Muscle layer of colon (tissue), 2 donors: ENCODE results near the gene WNT7A.

Experiments
- H3K27ac ChIP-seq: one replicate; pipeline ENCODE4 v1.7.0; 2013; ENCODE audit warnings: low read depth, mild to moderate bottlenecking, low read length, moderate library complexity
- H3K27me3 ChIP-seq, 2 donors: one replicate each; pipeline ENCODE4 v1.7.0; 2013; ENCODE audit warnings: low read length in 2 of 2, mild to moderate bottlenecking in 2 of 2; ENCODE audit not compliant: insufficient read depth in 2 of 2, control insufficient read depth in 1 of 2
- H3K36me3 ChIP-seq: one replicate; pipeline ENCODE4 v1.7.0; 2013; ENCODE audit warnings: mild to moderate bottlenecking, low read length; ENCODE audit not compliant: insufficient read depth
- H3K4me1 ChIP-seq: one replicate; pipeline ENCODE4 v1.7.0; 2013; ENCODE audit warnings: mild to moderate bottlenecking, low read length; ENCODE audit not compliant: insufficient read depth
- H3K4me3 ChIP-seq, 2 donors: one replicate each; pipeline ENCODE4 v1.7.0; 2013; ENCODE audit warnings: low read length in 2 of 2, low read depth in 1 of 2, mild to moderate bottlenecking in 1 of 2, moderate library complexity in 1 of 2
- H3K9ac ChIP-seq: one replicate; pipeline ENCODE4 v1.7.0; 2013; ENCODE audit warnings: low read length
- H3K9me3 ChIP-seq: one replicate; pipeline ENCODE4 v1.7.0; 2013; ENCODE audit warnings: mild to moderate bottlenecking, low read length
- donor health status: abdominal sarcoma.
- donor health status: Adenocarcinoma of cecum.

WNT7A gene

DNA sequence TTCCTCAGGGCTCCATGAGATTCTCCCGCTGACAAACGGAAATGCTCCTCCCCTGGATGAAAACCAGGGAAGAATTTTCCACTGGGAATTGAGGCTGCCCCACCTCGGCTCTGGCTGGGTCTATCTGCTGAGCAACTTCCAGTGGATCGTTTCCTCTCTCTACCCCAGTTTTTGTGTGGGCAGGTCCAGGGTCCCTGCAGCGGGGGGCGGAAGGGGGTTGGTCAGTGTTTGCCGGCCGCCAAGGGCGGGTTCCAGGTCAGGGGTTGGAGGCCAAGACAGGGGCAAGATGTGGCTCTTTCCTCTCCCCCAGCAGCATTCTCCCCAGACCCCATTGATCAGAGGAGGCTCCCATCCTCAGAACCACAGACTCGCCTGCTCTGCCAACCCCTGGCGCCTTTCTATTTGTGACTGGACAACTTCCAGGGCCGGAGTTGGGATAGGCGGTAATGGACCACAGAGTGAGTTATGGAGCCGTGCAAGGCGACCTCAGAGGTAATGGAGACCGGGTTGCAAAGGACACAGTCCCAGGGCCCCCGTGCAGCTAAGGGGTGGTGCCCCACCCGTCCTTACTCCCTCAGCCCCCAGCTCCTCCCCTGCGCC is 92.2 kb downstream of the WNT7A start:
- H3K27me3 ChIP-seq: peaks cover 0 to 9% of the 10 kb centered on the region in 2 donors
- H3K27ac ChIP-seq: no peak overlapping the region
- H3K4me1 ChIP-seq: no peaks in the 10 kb centered on the region
- H3K9me3 ChIP-seq: no peaks in the 10 kb centered on the region
- H3K9ac ChIP-seq: no peak overlapping the region
- no peak overlapping the region for H3K4me3 ChIP-seq
- H3K36me3 ChIP-seq: no peaks in the 10 kb centered on the region

DNA sequence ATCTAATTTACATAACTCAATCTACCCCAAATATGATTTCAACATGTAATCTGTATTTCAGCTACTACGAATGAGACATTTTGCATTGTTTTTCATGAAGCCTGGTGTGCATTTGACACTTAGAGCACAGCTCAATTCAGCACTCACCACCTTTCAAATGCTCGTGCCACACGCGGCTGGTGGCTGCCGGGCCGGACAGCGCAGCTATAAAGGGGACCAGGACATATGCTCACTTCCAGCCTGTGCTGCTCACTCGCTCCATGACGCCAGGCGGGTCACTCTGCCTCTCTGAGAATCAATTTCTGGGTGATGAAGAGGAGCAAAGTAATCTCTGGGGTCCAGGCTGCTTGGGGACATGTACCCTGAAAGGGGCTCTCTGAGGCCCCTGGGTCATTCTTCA is 93.1 kb downstream of the WNT7A start:
- Histone ChIP-seq H3K36me3 (no peaks in the 10 kb centered on the region), H3K4me3 (no peak overlapping the region), H3K27me3 (peaks cover 0 to 8% of the 10 kb centered on the region in 2 donors), H3K27ac (no peak overlapping the region), H3K9me3 (no peaks in the 10 kb centered on the region), H3K9ac (no peak overlapping the region), H3K4me1 (no peaks in the 10 kb centered on the region)

DNA sequence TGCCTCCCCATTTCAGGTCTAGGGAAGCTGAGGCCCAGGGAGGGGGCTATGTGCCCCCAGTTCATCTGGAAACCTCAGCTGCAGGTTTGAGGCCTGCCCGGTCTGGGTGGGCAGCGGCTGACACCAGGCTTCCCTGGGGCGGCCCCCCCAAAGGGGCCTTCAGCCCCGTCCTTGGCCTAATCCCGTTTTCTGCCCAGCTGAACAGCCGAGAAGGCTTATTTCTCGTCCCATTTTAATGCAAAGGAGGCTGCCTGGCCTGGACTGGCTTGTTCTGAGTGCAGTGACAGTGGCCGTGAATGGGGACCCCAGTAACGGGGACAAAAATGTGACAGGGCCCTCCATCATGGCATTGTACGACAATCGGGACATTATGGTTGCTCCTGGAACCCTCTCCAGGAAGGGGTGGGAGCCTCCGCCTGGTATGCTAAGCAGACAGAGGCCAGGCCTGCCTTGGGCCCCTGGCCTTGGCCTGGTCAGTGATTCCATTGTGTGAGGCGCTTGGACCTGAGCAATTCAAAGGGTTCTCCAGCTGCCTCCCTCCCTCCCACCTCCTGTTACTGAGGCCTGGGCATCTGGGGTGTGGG is 93.9 kb downstream of the WNT7A start:
- Histone ChIP-seq H3K27ac (no peak overlapping the region), H3K27me3 (peaks cover 0 to 4% of the 10 kb centered on the region in 2 donors), H3K36me3 (no peaks in the 10 kb centered on the region), H3K9ac (no peak overlapping the region), H3K9me3 (no peaks in the 10 kb centered on the region), H3K4me1 (no peaks in the 10 kb centered on the region), H3K4me3 (no peak overlapping the region)

DNA sequence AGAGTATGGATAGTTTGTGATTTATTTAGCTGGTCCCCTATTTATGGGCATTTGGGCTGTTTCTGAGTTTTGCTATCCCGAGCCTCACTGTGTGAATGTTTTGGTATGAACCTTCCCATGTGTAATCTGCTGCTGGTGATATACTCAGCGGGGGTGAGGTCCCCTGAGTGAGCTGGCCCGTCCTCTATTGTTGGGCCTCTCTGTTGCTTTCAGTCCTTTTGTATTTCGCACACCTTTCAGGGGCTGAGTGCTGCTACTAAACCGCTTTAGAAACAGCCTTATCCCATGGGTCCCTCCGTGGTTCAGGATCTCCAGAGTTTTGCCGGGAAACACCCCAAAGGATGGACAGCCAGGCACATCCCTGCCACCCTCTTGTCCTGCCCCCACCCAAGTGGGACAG is 94.5 kb downstream of the WNT7A start:
- Histone ChIP-seq H3K4me3 (no peak overlapping the region), H3K27me3 (peaks cover 0 to 10% of the 10 kb centered on the region in 2 donors), H3K9me3 (no peaks in the 10 kb centered on the region), H3K36me3 (no peaks in the 10 kb centered on the region), H3K27ac (no peak overlapping the region), H3K4me1 (no peaks in the 10 kb centered on the region), H3K9ac (no peak overlapping the region)

DNA sequence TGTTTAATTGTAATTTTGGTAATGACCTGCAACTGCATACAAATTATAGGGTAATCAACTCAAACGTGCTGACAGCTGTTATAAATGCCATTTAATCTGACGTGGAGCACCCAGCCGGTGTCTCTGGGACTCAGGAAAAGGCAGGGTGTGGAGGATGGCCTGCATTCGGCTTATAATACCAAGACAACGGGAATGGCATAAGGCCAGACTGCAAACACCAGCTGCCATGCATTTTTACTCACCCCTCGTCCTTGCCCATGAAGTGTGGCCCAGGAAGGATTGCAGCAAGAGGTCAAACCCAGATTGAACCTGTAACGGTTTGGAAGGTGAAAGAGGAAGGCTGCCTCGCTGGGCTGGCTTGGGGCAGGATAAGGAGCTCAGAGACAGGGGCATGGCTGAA is 96.4 kb downstream of the WNT7A start:
- peaks cover 0 to 11% of the 10 kb centered on the region in 2 donors for H3K27me3 ChIP-seq
- no peaks in the 10 kb centered on the region for H3K4me1 ChIP-seq
- H3K9ac ChIP-seq: no peak overlapping the region
- H3K9me3 ChIP-seq: no peaks in the 10 kb centered on the region
- no peak overlapping the region for H3K4me3 ChIP-seq
- H3K27ac ChIP-seq: no peak overlapping the region
- no peaks in the 10 kb centered on the region for H3K36me3 ChIP-seq

DNA sequence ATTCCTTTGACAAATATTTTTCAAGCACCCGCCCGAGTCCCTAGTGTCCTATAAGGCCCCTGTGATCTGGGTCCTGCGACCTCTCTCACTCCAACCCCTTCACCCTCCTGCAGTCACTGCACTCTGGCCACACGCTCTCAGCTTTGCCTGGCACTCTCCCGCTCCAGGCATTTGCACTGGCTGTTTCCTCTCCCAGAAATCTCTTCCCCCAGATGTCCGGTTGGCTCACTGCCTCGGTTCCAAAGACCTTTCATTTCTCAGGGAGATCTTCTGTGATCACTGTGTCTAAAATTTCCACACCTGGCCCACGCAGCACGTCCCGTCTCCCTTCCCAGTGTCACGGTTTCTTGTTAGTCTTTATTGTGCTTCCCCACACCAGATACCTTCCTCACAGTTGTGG is 97.4 kb downstream of the WNT7A start:
- no peak overlapping the region for H3K9ac ChIP-seq
- H3K36me3 ChIP-seq: no peaks in the 10 kb centered on the region
- no peaks in the 10 kb centered on the region for H3K4me1 ChIP-seq
- H3K27ac ChIP-seq: no peak overlapping the region
- no peaks in the 10 kb centered on the region for H3K9me3 ChIP-seq
- H3K4me3 ChIP-seq: no peak overlapping the region
- peaks cover 0 to 11% of the 10 kb centered on the region in 2 donors for H3K27me3 ChIP-seq

DNA sequence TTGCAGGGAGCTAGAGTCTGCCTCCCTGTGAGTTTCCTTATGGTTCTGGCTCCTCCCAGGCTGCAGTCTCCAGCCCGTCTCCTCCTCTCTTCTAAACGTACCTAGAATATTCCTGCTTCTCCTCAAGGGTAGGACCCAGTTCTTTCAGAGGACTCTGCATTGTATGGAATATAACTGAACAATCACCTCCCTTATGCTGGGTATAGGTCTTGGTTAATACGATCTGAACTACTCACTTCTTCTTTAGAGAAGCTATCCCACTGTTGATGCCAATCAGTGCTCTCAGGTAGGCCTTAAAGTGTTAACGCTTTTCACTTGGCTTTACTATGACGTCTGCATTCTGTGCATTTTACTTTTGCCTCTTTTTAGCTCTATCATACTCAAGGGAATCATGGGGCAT is 98.5 kb downstream of the WNT7A start:
- Histone ChIP-seq H3K27me3 (peaks cover 0 to 11% of the 10 kb centered on the region in 2 donors), H3K4me1 (no peaks in the 10 kb centered on the region)

DNA sequence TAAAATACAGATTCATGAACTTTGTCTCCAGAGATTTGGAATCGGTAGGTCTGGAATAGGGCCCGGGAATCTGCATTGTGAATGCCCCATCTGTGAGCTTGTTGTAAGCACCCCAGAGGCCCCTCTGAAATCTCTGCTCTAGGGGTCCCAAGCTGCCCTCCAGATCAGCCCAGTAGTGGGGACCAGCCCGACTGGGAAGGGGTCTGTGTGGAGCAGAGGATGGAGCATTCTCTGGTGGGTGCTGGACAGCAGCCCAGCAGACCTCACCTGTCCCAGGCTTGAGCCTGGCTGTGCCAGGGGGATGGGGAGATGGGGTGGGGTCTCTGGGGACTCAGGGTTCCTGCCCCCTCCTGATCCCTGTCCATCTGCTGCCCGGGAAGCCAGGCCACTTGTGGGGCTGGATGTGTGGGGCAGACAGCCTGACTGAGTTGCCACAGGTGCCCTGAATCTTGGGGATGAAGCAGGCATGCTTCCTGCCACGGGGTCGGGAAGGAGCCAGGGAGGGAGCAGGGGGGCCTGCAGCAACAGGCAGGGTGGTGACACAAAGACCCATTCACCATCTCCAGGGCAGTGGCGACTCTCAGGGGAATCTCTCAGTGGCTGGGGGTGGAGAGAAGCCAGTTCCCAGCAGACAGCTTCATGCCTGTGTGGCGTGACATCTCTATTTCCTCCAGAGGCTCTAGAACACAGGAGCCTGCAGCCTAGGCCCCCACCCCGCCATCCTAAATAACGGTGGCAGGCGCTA is 99.3 kb downstream of the WNT7A start:
- no peak overlapping the region for H3K27ac ChIP-seq
- H3K9me3 ChIP-seq: no peaks in the 10 kb centered on the region
- no peak overlapping the region for H3K9ac ChIP-seq
- no peaks in the 10 kb centered on the region for H3K4me1 ChIP-seq
- peaks cover 0 to 11% of the 10 kb centered on the region in 2 donors for H3K27me3 ChIP-seq
- H3K36me3 ChIP-seq: no peaks in the 10 kb centered on the region
- H3K4me3 ChIP-seq: no peak overlapping the region

More for the DNA sequence above, 98.5 kb downstream of the WNT7A start:
- H3K27ac ChIP-seq: no peak overlapping the region
- no peak overlapping the region for H3K4me3 ChIP-seq
- H3K9ac ChIP-seq: no peak overlapping the region
- H3K9me3 ChIP-seq: no peaks in the 10 kb centered on the region
- H3K36me3 ChIP-seq: no peaks in the 10 kb centered on the region

DNA sequence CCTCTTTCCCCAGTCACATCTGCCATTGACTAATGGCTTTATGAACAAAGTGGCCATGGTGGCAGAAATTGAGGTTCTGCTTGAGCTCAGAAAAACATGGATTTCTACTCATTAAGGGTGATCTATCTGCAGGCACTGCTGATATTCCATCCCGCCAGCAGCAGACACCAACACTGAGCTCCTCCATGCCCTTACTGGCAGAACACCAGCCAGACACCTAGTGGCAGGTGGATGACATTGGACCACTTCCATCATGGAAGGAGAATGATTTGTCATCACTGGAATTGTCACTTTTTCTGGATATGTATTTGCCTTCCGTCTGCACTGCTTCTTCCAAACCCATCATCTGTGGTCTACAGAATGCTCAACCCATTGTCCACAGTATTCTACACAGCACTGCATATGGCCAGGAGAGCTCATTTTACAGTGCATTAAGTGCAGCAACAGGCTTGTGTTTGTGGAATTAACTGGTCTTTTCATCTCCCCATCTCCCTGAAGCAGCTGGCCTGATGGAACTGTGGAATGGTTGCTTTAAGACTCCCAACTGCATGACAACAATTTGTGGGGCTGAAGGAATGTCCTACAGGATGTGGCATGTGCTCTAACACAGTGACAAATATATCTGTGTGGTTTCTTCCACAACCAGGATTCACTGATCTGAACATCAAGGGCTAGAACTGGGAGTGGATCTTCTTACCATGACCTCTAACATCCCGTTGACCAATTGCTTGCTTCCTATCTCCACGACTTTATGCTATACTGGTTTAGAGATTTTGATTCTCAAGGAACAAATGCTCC is 103.4 kb downstream of the WNT7A start:
- Histone ChIP-seq H3K4me3 (no peak overlapping the region), H3K4me1 (no peaks in the 10 kb centered on the region), H3K27ac (no peak overlapping the region), H3K27me3 (peaks cover 0 to 8% of the 10 kb centered on the region in 2 donors), H3K9ac (no peak overlapping the region), H3K36me3 (no peaks in the 10 kb centered on the region), H3K9me3 (no peaks in the 10 kb centered on the region)

DNA sequence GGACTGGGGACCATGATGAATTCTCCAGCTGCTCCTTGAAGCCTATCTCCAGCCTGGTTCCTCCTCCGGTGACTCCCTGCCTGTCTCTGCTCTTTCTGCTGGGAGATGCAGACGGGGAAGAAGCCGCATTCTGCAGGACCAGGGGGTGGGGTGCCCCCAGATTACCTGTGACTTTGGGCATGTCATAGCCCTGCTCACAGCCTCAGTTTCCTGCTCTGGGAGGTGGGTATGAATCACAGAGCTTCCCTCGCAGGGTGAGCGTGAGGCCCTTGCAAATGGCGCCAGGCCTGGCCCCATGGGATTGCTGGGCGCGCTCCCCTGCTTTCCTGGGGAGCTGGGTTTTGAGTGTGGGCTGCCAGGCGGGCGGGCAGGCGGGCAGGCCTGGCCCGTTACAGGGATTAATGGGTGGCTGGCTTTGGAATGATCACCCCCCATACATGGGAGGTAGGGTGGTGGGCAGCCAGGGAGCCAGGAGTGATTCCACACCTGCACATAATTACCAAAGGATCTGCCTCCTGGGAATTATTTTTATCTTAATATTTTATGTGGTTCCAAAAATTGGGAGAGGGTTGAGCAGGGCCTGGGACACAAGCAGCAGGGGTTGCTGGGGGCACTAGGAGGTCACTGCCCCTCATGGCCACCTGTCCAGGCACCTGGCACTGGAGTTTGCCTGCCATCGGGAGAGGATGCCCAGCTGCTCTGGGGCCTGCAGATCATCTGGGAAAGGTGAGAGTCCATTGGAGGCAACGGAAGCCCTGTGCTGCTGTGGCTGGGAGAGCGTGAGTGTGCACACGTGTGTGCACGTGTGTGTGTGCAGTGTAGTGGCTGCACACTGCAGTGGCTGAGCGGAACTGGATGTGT is 106.8 kb downstream of the WNT7A start:
- H3K27me3 ChIP-seq: no peaks in the 10 kb centered on the region
- H3K9me3 ChIP-seq: no peaks in the 10 kb centered on the region
- no peak overlapping the region for H3K27ac ChIP-seq

More for the DNA sequence above, 106.8 kb downstream of the WNT7A start:
- no peak overlapping the region for H3K4me3 ChIP-seq
- H3K9ac ChIP-seq: no peak overlapping the region
- H3K36me3 ChIP-seq: no peaks in the 10 kb centered on the region
- no peaks in the 10 kb centered on the region for H3K4me1 ChIP-seq
